Keratinocyte (primary cell): ENCODE results near the gene POPDC3.

Source experiments
- CTCF ChIP-seq, 3 experiments: IDR thresholded peaks in 1 of 3; conservative IDR thresholded peaks in 1 of 3; optimal IDR thresholded peaks in 1 of 3; 2 replicates in 2 of 3; 3 replicates in 1 of 3; pipeline versions ENCODE3 to v1.5.1; 2011; ENCODE audit warnings: low read length in 3 of 3, mild to moderate bottlenecking in 3 of 3, moderate library complexity in 2 of 3, control low read depth in 1 of 3, inconsistent platforms in 1 of 3; ENCODE audit not compliant: insufficient read depth in 2 of 3; ENCODE audit errors: extremely low read depth in 1 of 3
- EZH2 ChIP-seq: IDR thresholded peaks from one replicate; pipeline ENCODE4 v1.6.1; 2012; ENCODE audit warnings: inconsistent platforms, mild to moderate bottlenecking, low read length, moderate library complexity

- TF ChIP-seq EZH2 (no peak), CTCF (optimal IDR thresholded peaks at IDR 0.05 in 1 of 3, IDR thresholded peaks at IDR 0.05 in 1 of 3, conservative IDR thresholded peaks at IDR 0.05 in 1 of 3; ENCODE audit: extremely low read depth in 1 of 3, insufficient read depth in 2 of 3, low read length in 3 of 3) (no peak)
Measured at GRCh38 chr6:105137388-105137787, 42.4 kb downstream of the POPDC3 start.
